ENCODE data around the gene ZNF674. TPM values are rescaled to one million over a fixed set of nuclear protein-coding genes. Genes with fewer than 3 reads are reported as not detected.

Gene ZNF674
- total and polyA plus RNA-seq, 2 of the 4 experiments (the other 2 are of a cell fraction), result 2.2 to 13.4 TPM

DNA sequence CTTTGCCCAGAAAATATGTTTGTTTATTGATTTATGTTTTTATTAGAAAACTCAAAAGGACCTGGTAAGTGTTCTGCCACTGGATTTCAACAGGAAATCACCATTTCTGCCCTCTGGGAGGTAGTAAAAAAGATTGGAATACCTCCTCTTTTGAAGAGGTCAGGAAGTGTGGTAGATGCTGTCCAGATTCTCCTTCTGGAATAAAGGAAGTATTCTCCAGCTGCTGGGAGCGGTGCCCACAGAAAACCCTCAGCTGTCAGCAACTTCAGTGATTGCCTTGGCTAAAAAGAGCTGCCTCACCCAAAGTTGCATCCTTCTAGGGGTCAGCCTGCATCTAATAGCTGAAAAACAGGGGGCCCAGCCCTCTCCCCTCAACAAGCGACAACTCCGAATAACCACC is 13.8 kb upstream of the ZNF674 start:
- H3K4me2 ChIP-seq (ENCODE audit: low read depth, low read length), result no peak overlapping the region
- no peaks in the 10 kb centered on the region for H3K9me1 ChIP-seq (ENCODE audit: insufficient read depth, low read length)
- BruUV-seq (replicated peaks), result no TSS peak
- no peak overlapping the region for H3K4ac ChIP-seq (ENCODE audit: low read depth, low read length)
- no peak for DNase-seq
- no peak overlapping the region for H3K9ac ChIP-seq (ENCODE audit: low read depth, low read length)
- no peaks in the 10 kb centered on the region for H3K36me3 ChIP-seq (ENCODE audit: control insufficient read depth, insufficient read depth, low read length)
- no peak overlapping the region for H3K27ac ChIP-seq (ENCODE audit: insufficient read depth, low read length)
- no peak overlapping the region for H3K14ac ChIP-seq (replicated peaks; ENCODE audit: low read depth, low read length)
- H4K20me1 ChIP-seq (ENCODE audit: insufficient read depth, low read length), result no peaks in the 10 kb centered on the region
- H3K23ac ChIP-seq (ENCODE audit: low read depth, low read length), result no peak overlapping the region
- H2BK120ac ChIP-seq (ENCODE audit: low read depth, low read length), result no peak overlapping the region
- H4K8ac ChIP-seq (ENCODE audit: low read depth in 2 of 2, low read length in 2 of 2), result no peak overlapping the region
- intact Hi-C loops (cut with micrococcal nuclease) (loop anchor here (5.0 to 10.0 kb wide), 2 partner anchors 198 to 536 kb away; partner anchors contain the start of gene SLC9A7), dilution Hi-C loops (cut with HindIII; ENCODE audit: low sequenced_read_pairs, unreplicated experiment) (no loop called here), in situ Hi-C loops (cut with MboI; ENCODE audit: low sequenced_read_pairs) (loop anchor here (10.0 kb wide), 1 partner anchor 86 kb away; no protein-coding TSS in a partner anchor)
- no peak overlapping the region for H4K91ac ChIP-seq (ENCODE audit: insufficient read depth, low read depth, low read length)
- no peak overlapping the region for H4K5ac ChIP-seq (ENCODE audit: low read depth, low read length)
- H2BK20ac ChIP-seq (ENCODE audit: low read depth, low read length), result no peak overlapping the region
- H2BK15ac ChIP-seq (ENCODE audit: low read depth, low read length), result no peak overlapping the region
- H3K27me3 ChIP-seq (ENCODE audit: control insufficient read depth, insufficient read depth, low read length), result no peaks in the 10 kb centered on the region
- no peak overlapping the region for H3K18ac ChIP-seq (ENCODE audit: low read depth, low read length)
- H3K9me3 ChIP-seq (ENCODE audit: control insufficient read depth, insufficient read depth, low read length), result no peaks in the 10 kb centered on the region
- POLR2A ChIA-PET (ENCODE audit: unreplicated experiment), result no interaction called here
- H3K79me1 ChIP-seq (ENCODE audit: low read depth in 1 of 2, low read length in 2 of 2), result no peaks in the 10 kb centered on the region
- WGBS, 2 experiments (ENCODE audit: extremely low coverage in 2 of 2, insufficient read length in 1 of 2), result 80% methylated on average over 1 of the region's 3 CpGs; no CpG with 5 or more reads in 1 of the 2 experiments
- no peak overlapping the region for H2BK5ac ChIP-seq (ENCODE audit: low read depth, low read length, poor library complexity, severe bottlenecking)
- no peak overlapping the region for H3K56ac ChIP-seq (ENCODE audit: extremely low read depth, insufficient read depth, low read length)
- no peak overlapping the region for H2AK9ac ChIP-seq (replicated peaks; ENCODE audit: low read depth, low read length, poor library complexity)
- H3K4me1 ChIP-seq (ENCODE audit: control insufficient read depth, insufficient read depth, low read length), result no peaks in the 10 kb centered on the region
- no peak overlapping the region for H3K4me3 ChIP-seq (ENCODE audit: insufficient read depth, low read depth, low read length)
- no peak overlapping the region for H2AK5ac ChIP-seq (ENCODE audit: low read depth, low read length)
- H2AFZ ChIP-seq (replicated peaks; ENCODE audit: low read length, poor library complexity), result no peak overlapping the region
- no peak for ATAC-seq (ENCODE audit: low read depth)
- TF ChIP-seq NFE2L2 (IDR thresholded peaks at IDR 0.05; ENCODE audit: low read depth, low read length), result no peak
- no peak for TF ChIP-seq MAZ (IDR thresholded peaks at IDR 0.05; ENCODE audit: borderline replicate concordance, low read depth, low read length)
- TF ChIP-seq RFX5 (IDR thresholded peaks at IDR 0.05; ENCODE audit: low read depth, low read length), result no peak
- no peak for TF ChIP-seq RCOR1 (IDR thresholded peaks at IDR 0.05; ENCODE audit: insufficient replicate concordance, low read length)
- TF ChIP-seq SMC3 (IDR thresholded peaks at IDR 0.05; ENCODE audit: low read depth, low read length), result no peak
- TF ChIP-seq CHD1 (IDR thresholded peaks at IDR 0.05; ENCODE audit: low read depth, low read length), result no peak
- TF ChIP-seq RAD21 (IDR thresholded peaks at IDR 0.05; ENCODE audit: low read length), result no peak
- TF ChIP-seq FOS (IDR thresholded peaks at IDR 0.05; ENCODE audit: low read depth, low read length), result no peak
- no peak for TF ChIP-seq MXI1 (IDR thresholded peaks at IDR 0.05; ENCODE audit: borderline replicate concordance, low read depth, low read length)
- no peak for TF ChIP-seq POLR2A (IDR thresholded peaks at IDR 0.05; ENCODE audit: low read depth, low read length)
- no peak for TF ChIP-seq CEBPB (IDR thresholded peaks at IDR 0.05; ENCODE audit: low read depth, low read length)
- no peak for TF ChIP-seq BHLHE40 (IDR thresholded peaks at IDR 0.05; ENCODE audit: low read depth, low read length)
- TF ChIP-seq, protein P1, sequence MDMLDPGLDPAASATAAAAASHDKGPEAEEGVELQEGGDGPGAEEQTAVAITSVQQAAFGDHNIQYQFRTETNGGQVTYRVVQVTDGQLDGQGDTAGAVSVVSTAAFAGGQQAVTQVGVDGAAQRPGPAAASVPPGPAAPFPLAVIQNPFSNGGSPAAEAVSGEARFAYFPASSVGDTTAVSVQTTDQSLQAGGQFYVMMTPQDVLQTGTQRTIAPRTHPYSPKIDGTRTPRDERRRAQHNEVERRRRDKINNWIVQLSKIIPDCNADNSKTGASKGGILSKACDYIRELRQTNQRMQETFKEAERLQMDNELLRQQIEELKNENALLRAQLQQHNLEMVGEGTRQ (IDR thresholded peaks at IDR 0.05; ENCODE audit: low read depth, low read length), result no peak
- TF ChIP-seq MAFK (IDR thresholded peaks at IDR 0.05; ENCODE audit: low read depth, low read length), result no peak
- TF ChIP-seq, protein P2, sequence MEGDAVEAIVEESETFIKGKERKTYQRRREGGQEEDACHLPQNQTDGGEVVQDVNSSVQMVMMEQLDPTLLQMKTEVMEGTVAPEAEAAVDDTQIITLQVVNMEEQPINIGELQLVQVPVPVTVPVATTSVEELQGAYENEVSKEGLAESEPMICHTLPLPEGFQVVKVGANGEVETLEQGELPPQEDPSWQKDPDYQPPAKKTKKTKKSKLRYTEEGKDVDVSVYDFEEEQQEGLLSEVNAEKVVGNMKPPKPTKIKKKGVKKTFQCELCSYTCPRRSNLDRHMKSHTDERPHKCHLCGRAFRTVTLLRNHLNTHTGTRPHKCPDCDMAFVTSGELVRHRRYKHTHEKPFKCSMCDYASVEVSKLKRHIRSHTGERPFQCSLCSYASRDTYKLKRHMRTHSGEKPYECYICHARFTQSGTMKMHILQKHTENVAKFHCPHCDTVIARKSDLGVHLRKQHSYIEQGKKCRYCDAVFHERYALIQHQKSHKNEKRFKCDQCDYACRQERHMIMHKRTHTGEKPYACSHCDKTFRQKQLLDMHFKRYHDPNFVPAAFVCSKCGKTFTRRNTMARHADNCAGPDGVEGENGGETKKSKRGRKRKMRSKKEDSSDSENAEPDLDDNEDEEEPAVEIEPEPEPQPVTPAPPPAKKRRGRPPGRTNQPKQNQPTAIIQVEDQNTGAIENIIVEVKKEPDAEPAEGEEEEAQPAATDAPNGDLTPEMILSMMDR (conservative IDR thresholded peaks at IDR 0.05; ENCODE audit: low read depth, low read length), result no peak
- TF ChIP-seq ELK1 (IDR thresholded peaks at IDR 0.05; ENCODE audit: borderline replicate concordance, low read depth, low read length), result no peak
- CTCF ChIA-PET, result no interaction called here

All from IMR-90 (cell line).